ENCODE results near the gene ACOT11. TPM values are rescaled to one million over a fixed set of nuclear protein-coding genes. Genes with fewer than 3 reads are reported as not detected.
A peak's percentile ranks its signal among the peaks of the same experiment; 100 is the strongest.

Gene ACOT11
- total and polyA plus RNA-seq, 2 of the 13 experiments (the other 11 are each of a cell fraction or from before 2014, with no cell fraction given) = 2.6 to 3.3 TPM

GRCh38 chr1:54543729-54544496 lies 4.1 kb upstream of the ACOT11 start:
- Histone ChIP-seq H3K4me2 (ENCODE audit: low read depth, low read length) (peak overlapping the region; percentile 97), H3K9ac (ENCODE audit: insufficient read depth, low read depth, low read length) (no peak overlapping the region), H3K9me3 (ENCODE audit: low read length) (no peaks in the 10 kb centered on the region), H3K36me3 (replicated peaks in 1 of 2; ENCODE audit: control insufficient read depth in 1 of 2, insufficient read depth in 2 of 2, low read length in 2 of 2) (no peaks in the 10 kb centered on the region), H4K20me1 (ENCODE audit: insufficient read depth, low read length) (no peaks in the 10 kb centered on the region), H3K4me1 (ENCODE audit: insufficient read depth, low read length) (peaks cover 58% of the 10 kb centered on the region), H3K4me3 (replicated peaks in 1 of 3; ENCODE audit: insufficient read depth in 1 of 3, low read depth in 2 of 3, low read length in 3 of 3) (no peak overlapping the region), H3K79me2 (ENCODE audit: insufficient read depth, low read length) (no peaks in the 10 kb centered on the region), H2AFZ (ENCODE audit: low read length) (no peak overlapping the region), H3K27ac (ENCODE audit: extremely low read length, insufficient read depth, low read length) (no peak overlapping the region), H3K27me3 (ENCODE audit: control insufficient read depth in 1 of 2, insufficient read depth in 2 of 2, low read length in 2 of 2) (no peaks in the 10 kb centered on the region)
- ATAC-seq (no peak), DNase-seq (ENCODE audit: low spot score) (no peak), FAIRE-seq (no peak)
- in situ Hi-C loops (cut with HindIII; ENCODE audit: extremely low pct_ligation_motif_present, low pct_unique_long_range_greater_than_20kb) = no loop called here
- no TSS peak for BruUV-seq (replicated peaks)
- POLR2A ChIA-PET = no interaction called here
- intact Hi-C loops (cut with micrococcal nuclease; ENCODE audit: unreplicated experiment) = loop anchor here (2.0 to 10.0 kb wide), 2 partner anchors 49 to 171 kb away; partner anchors contain the start of gene TTC4
- TF ChIP-seq REPIN1 (CRISPR knock-in tag; IDR thresholded peaks at IDR 0.05; ENCODE audit: borderline replicate concordance, low read depth) = no peak
- TF ChIP-seq SIN3A (IDR thresholded peaks at IDR 0.05; ENCODE audit: borderline replicate concordance, low read depth, low read length) = no peak
- TF ChIP-seq ZNF770 (CRISPR knock-in tag; IDR thresholded peaks at IDR 0.05) = 0 out of 2 replicates have a peak, but pooled peaks have one; percentile 23
- TF ChIP-seq ZNF572 (CRISPR knock-in tag; IDR thresholded peaks at IDR 0.05) = no peak
- no peak for TF ChIP-seq GATAD1 (CRISPR knock-in tag; IDR thresholded peaks at IDR 0.05)
- no peak for TF ChIP-seq HMGXB4 (CRISPR knock-in tag; IDR thresholded peaks at IDR 0.05; ENCODE audit: borderline replicate concordance in 1 of 2, low read depth in 1 of 2)
- TF ChIP-seq PRDM15 (CRISPR knock-in tag; IDR thresholded peaks at IDR 0.05) = no peak
- no peak for TF ChIP-seq POLR2A (IDR thresholded peaks at IDR 0.05; ENCODE audit: insufficient read depth in 1 of 2, low read depth in 2 of 2, low read length in 2 of 2)
- WGBS (ENCODE audit: low lambda C conversion rate) = 74% methylated on average over 13 of the region's 13 CpGs
- CTCF ChIA-PET (ENCODE audit: low intra/inter-chr PET ratio, low total read pairs) = no interaction called here

Measured in HepG2 (cell line).